GM12801 (cell line): ENCODE data around the gene ST14.

Experiments used
- TF ChIP-seq, protein P1 (sequence below): IDR thresholded peaks from one replicate; pipeline ENCODE4 v1.5.1; 2011; ENCODE audit warnings: control low read depth; ENCODE audit not compliant: insufficient read length; ENCODE audit errors: extremely low read depth

Gene ST14

DNA sequence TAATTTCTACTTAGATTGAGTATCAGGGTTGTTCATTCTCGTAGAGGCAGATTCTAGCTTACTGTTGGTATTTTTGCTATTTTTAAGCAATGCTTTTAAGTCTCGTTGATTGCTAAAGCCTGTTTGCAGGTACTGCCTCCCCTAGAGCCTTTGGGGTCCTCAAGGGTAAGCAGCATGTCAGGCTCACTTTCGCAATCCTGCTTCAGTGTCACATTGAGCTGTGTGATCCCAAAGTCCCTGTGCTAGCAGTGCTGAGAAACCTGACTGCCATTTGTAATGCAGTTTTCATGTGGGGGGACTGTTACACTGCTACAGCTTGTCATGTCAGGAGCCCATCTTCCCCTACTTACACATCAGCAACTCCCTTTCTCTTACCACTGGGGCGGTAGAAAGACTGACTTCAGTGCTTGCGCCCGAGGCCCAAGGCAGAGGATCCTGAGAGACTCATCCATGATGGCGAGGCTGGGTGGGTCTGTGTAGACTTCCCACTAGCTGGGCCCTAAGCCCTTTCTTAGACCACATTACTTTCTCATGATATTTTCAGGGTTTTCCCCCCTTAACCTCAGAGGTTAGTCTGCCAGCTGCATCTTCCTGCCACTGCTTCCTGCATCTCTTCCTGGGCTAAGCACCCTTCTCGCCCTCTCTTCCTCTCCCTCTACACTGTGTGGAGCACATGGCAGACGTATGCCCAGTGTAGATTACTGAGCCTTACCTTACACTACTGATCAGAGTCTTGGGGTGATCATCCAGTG lies 40.8 kb upstream of the ST14 start:
- TF ChIP-seq, protein P1, sequence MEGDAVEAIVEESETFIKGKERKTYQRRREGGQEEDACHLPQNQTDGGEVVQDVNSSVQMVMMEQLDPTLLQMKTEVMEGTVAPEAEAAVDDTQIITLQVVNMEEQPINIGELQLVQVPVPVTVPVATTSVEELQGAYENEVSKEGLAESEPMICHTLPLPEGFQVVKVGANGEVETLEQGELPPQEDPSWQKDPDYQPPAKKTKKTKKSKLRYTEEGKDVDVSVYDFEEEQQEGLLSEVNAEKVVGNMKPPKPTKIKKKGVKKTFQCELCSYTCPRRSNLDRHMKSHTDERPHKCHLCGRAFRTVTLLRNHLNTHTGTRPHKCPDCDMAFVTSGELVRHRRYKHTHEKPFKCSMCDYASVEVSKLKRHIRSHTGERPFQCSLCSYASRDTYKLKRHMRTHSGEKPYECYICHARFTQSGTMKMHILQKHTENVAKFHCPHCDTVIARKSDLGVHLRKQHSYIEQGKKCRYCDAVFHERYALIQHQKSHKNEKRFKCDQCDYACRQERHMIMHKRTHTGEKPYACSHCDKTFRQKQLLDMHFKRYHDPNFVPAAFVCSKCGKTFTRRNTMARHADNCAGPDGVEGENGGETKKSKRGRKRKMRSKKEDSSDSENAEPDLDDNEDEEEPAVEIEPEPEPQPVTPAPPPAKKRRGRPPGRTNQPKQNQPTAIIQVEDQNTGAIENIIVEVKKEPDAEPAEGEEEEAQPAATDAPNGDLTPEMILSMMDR = no peak

DNA sequence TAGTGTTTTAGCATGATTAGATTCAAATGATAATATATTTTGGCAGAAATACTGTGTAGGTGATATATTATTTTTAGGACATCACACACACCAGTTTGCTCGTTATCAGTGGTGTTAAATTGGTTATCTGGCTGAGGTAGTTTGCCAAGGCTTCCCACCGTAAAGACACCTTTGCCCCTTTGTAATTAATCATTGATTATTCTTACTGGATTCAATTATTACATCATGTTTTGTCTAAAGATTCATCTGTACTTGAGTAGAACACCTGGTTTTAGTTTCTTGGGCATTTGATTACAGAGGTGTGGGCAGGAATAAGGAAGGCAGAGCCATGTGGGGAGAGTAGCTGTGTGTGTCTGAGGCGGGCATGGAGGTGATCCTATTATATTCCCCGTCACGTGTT lies 39.5 kb upstream of the ST14 start:
- TF ChIP-seq, protein P1 = no peak

DNA sequence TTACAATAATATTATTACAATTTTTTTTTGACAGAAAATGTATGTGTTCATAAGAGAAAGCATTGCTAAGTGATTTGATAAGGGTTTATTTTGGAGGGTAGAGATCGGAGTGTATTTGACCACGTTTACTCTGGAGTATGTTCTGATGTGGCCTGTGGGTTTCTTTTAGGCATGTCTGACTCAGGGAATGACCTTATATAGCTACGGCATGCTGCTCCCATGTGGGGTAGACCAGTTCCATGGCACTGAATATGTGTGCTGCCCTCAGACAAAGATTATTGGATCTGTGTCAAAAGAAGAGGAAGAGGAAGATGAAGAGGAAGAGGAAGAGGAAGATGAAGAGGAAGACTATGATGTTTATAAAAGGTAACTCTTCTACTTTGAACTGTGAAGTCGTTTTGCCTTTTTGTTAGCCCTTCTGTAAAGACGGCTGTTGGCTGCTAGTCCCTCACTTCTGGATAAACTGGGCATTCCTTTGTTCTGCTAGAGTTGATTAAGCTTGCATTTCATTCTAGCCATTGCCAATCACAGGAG lies 38.1 kb upstream of the ST14 start:
- TF ChIP-seq, protein P1 = no peak

DNA sequence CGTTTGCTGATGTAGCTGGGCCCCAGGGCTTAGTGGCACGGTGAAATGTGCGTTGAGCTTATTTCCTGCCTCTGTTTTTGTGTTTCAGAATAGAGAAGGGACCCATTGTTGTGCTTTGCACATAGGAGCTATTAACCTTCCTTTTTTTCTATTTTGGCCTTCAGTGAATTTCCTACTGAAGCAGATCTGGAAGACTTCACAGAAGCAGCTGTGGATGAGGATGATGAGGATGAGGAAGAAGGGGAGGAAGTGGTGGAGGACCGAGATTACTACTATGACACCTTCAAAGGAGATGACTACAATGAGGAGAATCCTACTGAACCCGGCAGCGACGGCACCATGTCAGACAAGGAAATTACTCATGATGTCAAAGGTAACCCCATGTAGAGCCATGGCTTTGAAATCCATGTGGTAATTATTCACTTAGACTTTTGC lies 37.4 kb upstream of the ST14 start:
- TF ChIP-seq, protein P1 = no peak

DNA sequence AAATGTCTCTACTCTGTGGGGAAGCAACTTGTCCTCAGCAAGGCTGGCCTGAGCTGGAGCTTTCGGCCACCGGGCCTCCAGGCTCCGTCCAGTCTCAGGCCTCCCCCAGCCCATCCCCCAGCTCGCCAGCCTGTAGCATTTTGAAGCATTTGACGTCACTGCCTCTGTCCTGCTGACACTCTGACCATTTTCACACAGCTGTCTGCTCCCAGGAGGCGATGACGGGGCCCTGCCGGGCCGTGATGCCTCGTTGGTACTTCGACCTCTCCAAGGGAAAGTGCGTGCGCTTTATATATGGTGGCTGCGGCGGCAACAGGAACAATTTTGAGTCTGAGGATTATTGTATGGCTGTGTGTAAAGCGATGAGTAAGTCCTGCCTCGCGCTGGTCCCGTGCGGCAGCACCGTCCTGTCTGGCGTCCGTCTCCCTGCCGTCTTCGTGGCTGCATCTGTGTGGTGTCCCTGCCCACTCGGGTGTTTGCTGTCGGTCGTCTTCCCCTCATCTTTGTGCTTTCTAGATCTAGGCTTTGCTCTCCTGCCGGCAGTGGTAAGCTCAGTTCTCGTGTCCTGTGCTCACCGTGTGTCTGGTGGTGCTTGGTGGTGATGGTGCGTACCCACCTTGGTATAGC lies 36.1 kb upstream of the ST14 start:
- TF ChIP-seq, protein P1 = no peak

DNA sequence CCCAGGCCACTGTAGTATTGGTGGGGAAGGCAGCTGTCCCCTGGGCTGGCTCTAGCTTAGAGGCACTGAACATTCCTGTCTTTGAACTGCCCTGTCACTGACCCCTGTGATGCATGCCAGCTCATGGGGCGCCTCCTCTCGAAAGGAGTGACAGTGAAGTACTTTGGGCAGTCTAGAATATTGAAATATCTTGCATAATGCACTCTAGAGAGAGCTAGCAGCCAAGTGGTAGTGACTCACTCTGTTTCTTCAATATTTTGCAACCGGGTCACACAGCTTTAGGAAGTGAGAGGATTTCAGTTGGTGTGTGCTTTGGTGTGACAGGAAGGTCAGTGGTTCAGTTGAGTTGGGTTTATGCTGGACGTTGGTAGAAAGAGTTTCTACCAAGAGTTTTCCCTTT lies 35.5 kb upstream of the ST14 start:
- TF ChIP-seq, protein P1 = no peak

DNA sequence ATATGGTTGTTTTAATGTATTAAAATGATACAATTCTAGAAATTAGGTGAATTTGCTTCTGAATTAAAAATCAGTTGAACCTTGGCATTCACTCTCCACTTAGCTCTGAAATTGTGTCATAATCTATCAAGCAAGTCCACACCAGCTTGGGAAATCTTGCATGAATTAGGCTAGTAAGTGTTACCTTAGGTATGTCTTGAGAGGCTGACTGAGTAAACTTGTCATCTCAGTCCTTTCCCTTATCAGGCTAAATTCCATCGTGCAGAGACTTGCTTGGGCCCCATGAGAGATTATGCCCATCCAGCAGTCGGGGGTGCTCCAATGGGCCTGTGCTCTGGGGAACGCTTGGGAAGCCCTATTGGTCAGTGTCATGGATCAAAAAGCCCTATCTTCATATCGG lies 33.9 kb upstream of the ST14 start:
- TF ChIP-seq, protein P1 = no peak
